ENCODE results near the gene PRLR. TPM values are rescaled to one million over a fixed set of nuclear protein-coding genes. Genes with fewer than 3 reads are reported as not detected.

The PRLR gene
- total and polyA plus RNA-seq, 9 of the 15 experiments (the other 6 are each of a cell fraction or from before 2014, with no cell fraction given): 0.02 TPM; not detected in 8

GRCh38 chr5:35141739-35142138 lies 88.5 kb downstream of the PRLR start (continued):
- TF ChIP-seq CHD2 (IDR thresholded peaks at IDR 0.05; ENCODE audit: low read depth, low read length): no peak
- no peak for TF ChIP-seq CHD7 (IDR thresholded peaks at IDR 0.05; ENCODE audit: low read depth, low read length)
- TF ChIP-seq POLR2AphosphoS2 (IDR thresholded peaks at IDR 0.05; ENCODE audit: low read length): no peak
- no peak for TF ChIP-seq E2F8 (IDR thresholded peaks at IDR 0.05; ENCODE audit: low read depth, partially characterized antibody)
- TF ChIP-seq, protein P1, sequence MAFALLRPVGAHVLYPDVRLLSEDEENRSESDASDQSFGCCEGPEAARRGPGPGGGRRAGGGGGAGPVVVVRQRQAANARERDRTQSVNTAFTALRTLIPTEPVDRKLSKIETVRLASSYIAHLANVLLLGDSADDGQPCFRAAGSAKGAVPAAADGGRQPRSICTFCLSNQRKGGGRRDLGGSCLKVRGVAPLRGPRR (CRISPR knock-in tag; IDR thresholded peaks at IDR 0.05): no peak
- no peak for TF ChIP-seq JUNB (CRISPR knock-in tag; conservative IDR thresholded peaks at IDR 0.05)
- TF ChIP-seq MYBL2 (IDR thresholded peaks at IDR 0.05; ENCODE audit: low read depth): no peak
- no peak for TF ChIP-seq MYBL2 (CRISPR knock-in tag; IDR thresholded peaks at IDR 0.05; ENCODE audit: borderline replicate concordance)
- TF ChIP-seq PHTF2 (CRISPR knock-in tag; IDR thresholded peaks at IDR 0.05): no peak

Data from K562 (cell line).